ENCODE results near the gene SPTBN2. TPM values are rescaled to one million over a fixed set of nuclear protein-coding genes. Genes with fewer than 3 reads are reported as not detected.

Gene SPTBN2
- 15.9 TPM for polyA plus RNA-seq (ENCODE audit: insufficient read length)

DNA sequence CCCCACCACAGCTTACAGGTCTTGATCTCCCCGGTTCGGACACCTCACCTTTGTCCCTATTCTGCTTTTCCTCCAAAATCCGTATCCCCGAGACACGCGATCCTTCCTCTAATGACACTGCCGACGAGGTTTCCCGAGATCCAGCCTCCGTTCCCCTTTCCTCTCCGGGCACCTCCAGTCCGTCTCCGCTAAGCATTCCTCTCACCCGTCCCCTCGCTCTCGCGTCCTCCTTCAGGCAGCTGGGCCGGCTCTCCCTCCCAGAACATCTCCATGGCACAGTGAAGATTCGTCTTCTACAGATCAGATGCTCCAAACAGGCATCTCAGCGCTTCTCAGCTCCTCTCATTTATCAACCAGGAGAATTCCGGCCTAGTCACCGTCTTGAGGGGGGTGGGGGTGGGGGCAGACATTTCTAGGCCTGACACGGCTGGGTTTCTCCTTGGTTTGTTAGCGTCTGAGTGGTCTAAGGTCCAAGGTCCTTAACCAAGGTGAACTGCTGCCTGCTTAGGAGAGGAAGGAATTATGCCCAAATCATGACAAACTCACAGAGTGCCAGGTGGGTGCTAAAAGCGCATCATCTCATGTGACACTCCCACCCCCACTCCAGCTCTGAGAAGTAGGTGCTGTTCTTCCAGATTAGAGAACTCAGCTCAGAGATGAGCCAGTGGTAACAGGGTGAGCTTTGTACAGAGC is at the start of gene SPTBN2:
Gene SPTBN2 (minus strand): TSS at position 524 of the 693 bp plus-strand sequence. CDS start 7,976 bp downstream, outside the sequence.
- DNase-seq (ENCODE audit: low read depth) = no peak

DNA sequence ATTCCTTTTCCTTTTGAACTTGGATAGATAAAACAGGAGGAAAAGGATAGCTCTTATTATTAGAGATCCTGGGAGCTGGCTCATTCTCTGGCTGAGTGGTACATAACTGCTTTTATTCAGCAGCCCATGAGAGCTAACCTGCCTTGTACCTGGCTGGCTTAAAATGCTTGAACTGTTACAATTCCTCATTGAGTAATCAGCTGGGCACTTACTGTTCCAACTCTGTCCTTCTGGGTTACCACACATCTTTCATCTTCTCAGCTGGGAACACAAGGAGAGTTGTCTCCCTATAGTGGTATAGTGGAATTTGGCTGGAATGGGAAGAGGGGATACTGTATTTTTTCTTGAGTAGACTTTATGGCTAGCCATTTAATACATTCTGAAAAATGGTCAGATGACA is 39.8 kb upstream of the SPTBN2 start:
- DNase-seq (ENCODE audit: low read depth) = no peak

DNA sequence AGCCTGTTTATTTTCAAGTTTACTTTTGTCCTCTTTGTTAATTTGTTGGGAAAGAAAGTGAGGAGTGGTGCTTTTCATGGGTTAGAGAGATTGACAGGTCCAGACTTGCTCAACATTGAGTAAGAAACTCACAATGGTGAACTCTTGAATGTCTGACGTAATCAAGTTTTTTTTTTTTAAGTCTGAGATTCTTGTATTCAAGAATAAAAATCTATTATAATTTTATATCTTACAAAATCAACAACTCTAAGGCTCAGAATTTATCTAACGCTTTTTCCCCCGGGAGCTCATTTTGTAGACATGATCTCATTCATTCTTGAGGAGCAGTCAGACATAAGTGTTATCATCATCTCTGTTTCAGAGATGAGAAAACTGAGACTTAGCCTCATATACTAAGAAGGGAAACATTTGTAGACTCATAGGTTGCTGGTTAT is 39.1 kb upstream of the SPTBN2 start:
- no peak for DNase-seq (ENCODE audit: low read depth)

DNA sequence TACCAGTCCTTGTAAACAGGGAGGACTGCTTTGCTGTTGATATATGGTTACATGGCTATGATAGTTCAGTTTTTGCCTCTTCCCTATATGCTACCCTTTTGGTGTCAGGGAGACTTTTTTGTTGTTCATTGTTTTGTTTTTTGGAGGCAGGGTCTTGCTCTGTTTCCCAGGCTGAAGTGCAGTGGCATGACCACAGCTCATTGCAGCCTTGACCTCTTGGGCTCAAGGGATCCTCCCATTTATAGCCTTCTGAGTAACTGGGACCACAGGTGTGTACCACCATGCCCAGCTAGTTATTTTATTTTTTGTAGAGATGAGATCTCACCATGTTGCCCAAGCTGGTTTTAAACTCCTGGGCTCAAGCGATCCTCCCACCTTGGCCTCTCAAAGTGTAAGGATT is 38.6 kb upstream of the SPTBN2 start:
- no peak for DNase-seq (ENCODE audit: low read depth)

DNA sequence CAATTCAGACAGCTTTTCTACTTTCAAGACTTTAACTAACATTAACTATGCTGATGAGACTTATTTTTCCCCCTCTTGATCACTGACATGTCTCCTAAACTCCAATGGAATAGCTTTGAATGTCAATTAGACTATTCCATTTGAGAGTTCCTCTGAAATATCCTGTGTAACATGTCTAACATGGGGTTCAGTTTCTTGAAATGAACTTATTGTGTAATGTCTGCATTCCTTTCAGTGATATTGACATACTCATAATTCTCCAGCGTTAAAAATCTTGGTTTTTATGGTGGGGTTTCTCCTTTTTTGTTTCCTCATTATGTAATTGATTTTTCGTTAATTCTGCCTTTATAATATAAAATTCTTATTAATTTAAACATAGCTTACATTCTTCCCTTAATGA is 37.7 kb upstream of the SPTBN2 start:
- no peak for DNase-seq (ENCODE audit: low read depth)

DNA sequence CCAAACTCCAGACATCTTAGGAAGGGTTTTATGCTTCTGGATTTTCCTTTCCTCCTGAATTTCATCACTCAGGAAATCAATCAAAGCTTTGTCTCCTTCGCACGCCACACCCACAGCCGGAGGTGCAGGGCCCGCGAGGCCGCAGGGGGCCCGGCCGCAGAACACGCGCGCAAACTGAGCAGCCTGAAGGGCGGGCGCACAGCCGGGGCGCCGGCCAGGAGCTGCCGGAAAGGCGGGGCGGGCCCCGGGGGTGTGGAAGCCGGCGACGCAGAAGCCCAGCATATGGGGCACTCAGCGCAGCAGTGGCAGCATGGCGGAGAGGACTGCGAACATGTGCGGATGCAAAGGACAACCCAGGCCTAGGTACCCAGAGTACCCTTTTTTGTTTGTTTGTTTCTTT is 33.1 kb upstream of the SPTBN2 start:
- no peak for DNase-seq (ENCODE audit: low read depth)

DNA sequence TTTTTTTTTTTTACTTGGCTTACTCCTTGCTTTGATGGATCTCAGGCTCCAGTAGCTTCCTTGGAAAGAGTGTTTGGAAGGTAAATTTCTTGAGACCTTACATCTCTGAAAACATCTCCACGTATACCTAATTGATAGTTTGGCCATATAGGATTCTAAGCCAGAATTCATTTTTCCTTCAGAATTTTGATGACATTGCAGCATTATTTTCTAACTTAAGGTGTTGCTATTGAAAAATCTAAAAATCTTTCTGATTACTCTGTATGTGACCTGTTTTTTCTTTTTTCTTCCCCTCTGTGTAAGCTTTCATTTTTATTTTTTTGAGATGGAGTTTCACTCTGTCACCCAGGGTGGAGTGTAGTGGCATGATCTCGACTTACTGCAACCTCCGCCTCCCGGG is 23.1 kb upstream of the SPTBN2 start:
- DNase-seq (ENCODE audit: low read depth) = no peak

DNA sequence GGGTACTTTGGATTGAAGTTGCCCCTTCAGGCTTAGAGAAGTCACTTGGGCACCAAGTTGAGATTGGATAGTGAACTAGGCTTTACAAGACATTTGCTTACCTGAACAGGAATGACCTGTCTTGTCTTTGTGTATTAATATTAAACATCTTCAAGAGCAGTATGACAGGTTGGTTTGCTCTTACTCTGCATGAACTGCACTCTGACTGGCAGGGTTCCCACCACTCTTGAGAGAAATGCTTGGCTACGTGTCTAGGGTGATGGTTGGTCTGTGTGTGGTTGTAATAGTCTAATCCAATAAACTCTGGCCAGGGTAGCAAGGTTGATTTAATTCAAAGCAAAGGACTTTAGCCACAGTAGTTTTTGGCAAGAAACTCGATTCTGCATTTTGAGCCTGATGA is 20.1 kb upstream of the SPTBN2 start:
- DNase-seq (ENCODE audit: low read depth) = no peak

DNA sequence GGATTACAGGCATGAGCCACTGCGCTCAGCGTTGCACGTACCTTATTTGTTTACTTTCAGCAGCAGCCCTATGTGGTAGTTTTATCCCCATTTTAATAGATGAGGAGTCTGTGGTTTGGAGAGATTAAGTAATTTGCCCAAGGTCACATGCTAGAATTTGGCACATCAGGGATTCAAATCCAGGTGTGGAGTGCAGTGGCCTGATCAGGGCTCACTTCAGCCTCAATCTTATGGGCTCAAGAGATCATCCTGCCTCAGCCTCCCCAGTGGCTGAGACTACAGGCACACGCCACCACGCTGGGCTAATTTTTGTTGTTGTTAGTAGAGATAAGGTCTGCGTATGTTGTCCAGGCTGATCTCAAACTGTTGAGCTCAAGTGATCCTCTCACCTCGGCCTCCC is 18.5 kb upstream of the SPTBN2 start:
- DNase-seq (ENCODE audit: low read depth) = no peak

DNA sequence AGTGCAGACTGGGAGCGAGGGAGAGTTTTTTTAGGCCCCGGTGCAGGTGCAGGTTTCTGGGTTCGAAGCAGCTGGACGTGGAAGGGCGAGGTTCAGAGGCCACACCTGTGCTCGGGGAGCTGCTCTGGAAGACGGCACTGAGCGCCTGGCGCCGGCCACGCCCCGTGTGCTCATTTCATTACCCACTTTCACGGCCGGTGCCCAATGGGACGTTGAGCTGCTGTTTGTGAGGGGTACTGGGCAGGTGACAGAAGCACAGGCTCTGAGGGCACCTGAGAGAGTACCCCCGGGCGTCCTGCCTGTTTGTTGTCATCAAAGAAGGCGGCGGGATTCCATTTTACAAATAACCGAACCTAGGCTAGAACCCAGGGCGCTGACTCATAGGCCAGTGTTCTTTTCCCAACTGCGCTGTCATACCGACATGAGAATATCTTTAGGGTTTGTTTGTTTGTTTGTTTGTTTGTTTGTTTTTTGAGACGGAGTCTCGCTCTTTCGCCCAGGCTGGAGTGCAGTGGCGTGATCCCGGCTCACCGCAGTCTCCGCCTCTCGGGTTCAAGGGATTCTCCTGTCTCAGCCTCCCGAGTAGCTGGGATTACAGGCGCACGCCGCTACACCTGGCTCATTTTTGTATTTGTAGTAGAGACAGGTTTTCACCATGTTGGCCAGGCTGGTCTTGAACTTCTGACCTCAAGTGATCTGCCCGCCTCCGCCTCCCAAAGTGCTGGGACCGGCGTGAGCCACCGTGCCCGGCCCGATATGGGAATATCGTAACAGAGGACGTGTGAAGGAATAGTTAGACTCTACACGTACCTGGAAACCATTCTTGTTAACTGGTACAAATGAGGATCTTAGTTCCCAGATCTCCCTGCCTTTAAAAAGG is 16.6 kb upstream of the SPTBN2 start:
- DNase-seq (ENCODE audit: low read depth) = no peak

DNA sequence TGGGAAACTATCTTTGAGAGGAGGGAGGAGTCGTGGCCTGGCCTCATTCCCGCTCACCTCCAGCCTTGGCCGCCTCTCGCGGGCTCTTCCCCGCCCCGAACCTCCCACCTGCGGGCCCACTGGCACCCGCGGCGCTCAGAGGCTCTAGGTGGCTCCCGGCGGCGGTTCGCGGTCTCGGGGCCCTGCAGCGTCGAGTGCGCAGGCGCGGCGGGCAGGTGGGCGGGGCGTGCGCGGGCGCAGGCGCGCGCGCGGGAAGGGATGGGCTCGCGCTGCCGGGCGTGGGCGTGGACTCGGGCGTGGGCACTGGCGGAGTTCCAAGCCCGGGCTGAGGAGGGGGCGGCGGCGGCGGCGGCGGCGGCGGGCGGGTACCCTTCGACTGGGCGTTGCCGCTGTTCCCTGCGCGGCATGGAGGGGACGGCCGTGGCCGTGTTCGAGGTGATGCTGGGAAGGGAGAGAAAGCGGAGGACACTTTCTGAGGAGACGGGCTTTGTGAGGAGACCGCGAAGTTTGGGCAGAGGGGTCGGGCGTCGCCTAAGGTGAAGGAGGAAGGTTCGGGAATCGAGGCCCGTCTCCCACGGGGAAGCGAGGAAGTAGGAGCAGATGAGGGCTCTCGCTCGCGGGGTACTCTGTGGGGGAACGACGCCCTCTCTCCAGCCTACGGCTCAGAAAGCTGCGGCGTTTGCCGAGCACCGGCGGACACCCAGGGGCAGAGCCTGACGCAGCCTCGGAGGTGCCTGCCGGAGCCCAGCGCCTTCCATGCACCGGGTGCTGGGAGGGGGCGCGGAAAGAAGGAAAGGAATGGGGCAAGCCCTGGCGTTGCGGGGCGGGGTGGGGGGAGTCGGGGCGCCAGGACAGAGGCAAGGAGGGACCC is 15.7 kb upstream of the SPTBN2 start:
- DNase-seq (ENCODE audit: low read depth) = no peak

DNA sequence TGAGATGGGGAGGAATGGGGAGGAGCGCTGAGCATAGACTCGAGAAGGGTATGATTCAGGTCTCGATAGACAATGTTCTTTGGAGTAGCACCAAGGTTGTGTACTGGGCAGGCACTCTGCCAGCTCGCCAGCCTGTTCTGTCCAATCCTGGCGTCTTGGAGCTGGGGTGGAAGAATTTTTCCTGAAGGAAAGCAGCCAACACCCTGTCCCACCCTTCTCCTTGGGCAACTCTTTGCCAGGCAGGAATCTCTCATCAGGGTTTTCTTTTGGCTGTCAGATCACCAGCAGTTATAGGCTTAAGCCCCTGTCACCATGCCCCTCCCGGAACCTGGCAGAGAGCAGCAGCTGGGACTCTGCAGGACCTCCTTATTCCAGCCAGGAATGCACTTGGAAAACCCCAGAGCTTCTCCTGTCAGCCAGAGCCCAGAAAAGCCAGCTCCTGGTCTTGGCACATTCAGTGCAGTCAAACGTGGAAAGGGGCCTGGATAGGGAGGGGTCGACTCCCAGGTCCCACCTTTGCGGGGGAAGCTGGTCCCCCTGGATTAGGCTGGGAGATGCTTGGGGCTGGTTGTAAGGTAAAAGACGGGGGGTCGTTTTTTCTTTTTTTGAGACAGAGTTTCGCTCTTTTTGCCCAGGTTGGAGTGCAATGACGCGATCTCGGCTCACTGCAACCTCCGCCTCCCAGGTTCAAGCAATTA is 14.4 kb upstream of the SPTBN2 start:
- no peak for DNase-seq (ENCODE audit: low read depth)

DNA sequence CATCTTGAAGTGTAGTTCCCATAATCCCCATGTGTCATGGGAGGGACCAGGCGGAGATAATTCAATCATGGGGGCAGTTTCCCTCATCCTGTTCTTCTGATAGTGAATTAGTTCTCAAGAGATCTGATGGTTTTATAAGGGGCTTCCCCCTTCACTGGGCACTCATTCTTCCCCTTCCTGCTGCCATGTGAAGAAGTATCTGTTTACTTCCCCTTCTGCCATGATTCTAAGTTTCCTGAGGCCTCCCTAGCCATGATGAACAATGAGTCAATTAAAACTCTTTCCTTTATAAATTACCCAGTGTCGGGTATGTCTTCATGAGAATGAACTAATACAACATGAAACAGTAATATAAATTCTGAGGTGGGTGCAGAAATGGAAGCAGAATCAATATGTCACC is 12.1 kb upstream of the SPTBN2 start:
- DNase-seq (ENCODE audit: low read depth) = no peak

DNA sequence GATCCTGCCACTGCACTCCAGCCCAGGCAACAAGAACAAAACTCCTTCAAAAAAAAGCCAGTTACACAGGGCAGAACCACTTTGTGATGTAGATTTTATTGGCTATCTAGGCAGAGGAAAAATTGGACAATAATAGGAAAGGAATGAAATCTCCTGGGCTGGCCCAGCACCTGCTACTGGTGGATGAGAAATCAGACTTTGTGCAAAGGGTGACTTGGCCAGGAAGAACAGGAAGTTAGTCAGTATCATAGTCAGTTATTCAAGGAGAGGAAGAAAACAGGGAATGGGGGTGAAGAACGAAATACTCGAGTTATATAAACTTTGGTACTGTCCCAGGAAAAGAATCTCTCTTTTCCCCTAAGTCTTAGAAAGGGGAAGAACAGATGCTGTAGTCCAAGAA is 11.0 kb upstream of the SPTBN2 start:
- no peak for DNase-seq (ENCODE audit: low read depth)

DNA sequence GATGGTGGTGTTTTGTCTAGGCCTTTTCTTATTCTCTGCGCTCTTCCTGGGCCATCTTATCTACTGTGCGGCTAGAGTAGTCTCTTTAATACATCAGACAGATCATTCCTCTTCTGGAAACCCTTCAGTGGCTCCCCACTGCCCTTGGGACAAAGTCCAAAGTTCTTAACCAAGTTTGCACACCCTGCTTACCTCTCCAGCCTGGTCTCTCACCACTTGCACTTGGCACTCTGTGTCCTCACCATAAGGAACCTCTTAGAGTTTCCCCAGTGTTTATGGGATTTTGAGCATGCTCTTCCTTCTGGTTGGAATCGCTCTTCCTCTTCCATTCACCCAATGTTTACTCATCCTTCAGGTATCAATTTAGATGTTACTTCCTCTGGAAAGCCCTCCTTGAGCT is 5.2 kb upstream of the SPTBN2 start:
- no peak for DNase-seq (ENCODE audit: low read depth)

DNA sequence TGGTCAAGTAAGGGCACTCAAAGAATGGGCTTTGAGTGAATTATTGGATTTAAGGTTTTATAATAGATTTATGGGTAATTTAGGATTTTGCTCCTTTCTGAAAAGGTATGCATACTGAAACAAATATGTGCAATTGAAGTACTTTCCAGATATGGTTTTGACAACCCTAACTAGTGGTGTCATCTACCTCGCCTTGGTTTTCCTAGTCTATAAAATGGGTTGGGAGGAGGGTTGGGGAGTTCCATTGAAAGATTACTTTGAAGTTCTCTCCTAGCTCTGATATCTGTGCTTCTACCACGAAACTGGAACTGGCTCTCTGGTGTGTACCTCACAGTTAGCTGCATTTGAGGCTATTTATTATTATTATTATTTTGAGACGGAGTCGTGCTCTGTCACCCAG is 431 bp upstream of the SPTBN2 start:
- DNase-seq (ENCODE audit: low read depth) = no peak

DNA sequence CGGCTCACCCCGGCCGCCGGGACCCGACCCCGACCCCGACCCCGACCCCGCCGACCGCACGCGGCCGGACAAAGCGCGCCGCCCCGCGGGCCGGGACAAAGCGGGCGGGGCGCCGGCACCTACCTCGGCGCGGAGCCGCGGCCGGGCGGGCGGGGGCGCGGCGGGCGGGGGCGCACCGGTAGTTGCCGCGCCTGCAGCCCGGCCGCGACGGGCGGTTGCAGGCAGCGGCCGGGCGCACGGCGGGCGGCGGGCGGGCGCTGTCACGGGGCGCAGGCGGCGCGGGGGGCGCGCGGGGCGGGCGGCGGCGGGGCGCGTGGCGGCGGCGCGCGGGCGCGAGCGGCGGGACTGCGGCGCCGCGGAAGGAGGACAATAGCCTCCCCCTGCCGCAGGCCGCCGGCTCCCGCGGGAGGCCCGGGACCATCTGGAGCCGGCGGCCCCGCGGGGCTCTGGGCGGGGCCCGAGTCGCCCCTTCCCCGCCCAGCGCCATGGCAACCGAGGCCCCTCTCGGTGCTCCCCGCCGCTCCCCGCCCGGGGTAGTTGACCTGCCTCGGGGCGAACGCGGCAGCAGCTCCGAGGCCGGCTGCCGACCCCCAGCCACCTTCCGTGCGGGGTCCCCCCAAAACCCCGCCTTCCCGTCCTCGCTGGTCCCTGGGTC is 851 bp downstream of the SPTBN2 start:
- no peak for DNase-seq (ENCODE audit: low read depth)

DNA sequence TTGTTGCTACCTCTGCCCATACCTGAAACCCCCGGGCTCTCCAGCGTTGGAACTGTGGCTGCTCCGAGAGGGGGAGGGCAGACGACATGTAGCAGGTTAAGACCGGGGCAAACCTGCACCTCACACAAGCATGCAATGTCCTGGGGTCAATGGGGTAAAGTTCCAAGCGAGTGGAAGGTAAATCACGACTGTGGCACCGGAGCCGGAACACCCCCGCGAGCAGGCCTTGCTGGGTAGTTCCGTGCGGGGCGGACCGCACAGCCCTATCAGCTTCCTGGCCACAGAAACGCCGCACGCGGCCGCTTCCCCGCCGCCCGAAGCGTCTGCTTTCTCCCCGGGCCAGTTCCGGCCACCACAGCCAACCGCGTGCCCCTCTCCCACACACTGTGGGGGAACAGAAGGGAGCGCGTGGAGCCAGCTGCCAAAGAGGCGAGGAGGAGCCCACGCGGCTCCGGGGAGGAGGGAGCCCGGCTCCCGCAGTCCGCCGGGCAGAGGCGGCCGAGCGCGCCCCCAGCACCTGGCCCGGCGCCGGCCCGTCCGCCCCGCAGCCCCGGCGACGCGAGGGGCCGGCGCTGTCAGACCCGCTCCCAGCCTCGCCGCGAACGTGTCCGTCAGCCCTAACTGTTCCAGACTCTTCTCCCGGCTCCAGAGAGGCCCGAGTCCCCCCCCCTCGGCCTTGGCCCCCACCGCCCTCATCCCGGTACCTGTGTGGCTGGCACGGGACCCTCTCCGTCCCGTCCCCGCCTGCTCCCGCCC is 1.6 kb downstream of the SPTBN2 start:
- no peak for DNase-seq (ENCODE audit: low read depth)

DNA sequence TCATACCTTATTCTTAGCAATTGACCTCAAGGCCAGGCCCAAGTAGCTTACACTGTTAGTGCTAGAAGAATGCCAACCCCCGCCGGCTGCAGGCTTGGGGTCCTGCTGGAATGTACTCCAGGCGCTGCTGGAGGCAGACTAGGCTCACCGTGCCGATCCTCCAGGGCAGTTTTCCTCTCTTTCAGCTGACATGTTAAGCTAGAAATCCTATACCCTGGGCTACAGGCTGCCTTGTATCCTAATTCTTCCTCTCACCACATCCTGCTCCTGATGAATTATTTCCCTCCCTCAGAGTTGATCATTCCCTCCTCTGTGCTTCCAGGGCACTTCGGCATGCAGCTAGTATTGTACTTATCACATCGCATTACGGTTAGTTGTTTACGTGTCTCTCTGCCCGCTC is 3.4 kb downstream of the SPTBN2 start:
- no peak for DNase-seq (ENCODE audit: low read depth)

DNA sequence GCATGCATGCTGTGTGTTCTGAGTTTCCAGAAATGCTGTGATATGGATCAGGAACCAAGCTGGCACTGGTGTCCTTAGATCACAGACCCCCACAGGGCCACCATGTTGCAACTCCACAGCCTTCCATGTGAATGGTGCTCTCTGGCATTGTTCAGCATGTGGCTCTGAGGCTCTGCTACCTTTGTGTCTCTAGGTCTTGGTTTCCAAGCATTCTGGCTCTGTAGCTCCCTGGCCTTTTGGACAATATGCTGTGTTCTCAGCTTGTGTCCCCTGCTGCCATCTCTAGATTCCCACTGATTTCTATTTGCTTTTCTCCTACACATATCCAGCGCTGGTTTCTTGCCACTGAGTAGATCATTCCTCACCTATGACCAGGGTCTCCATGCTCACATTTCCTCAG is 3.9 kb downstream of the SPTBN2 start:
- no peak for DNase-seq (ENCODE audit: low read depth)
